ENCODE results near the gene MYO18A.
"Not testable (repeated sequence)": the region's sequence is repeated elsewhere in the genome, so short reads cannot be mapped to it uniquely, and the experiment has no call there.

The MYO18A gene

GRCh38 chr17:29195465-29196081, 15.4 kb upstream of the MYO18A start:
- no peak for DNase-seq

DNA sequence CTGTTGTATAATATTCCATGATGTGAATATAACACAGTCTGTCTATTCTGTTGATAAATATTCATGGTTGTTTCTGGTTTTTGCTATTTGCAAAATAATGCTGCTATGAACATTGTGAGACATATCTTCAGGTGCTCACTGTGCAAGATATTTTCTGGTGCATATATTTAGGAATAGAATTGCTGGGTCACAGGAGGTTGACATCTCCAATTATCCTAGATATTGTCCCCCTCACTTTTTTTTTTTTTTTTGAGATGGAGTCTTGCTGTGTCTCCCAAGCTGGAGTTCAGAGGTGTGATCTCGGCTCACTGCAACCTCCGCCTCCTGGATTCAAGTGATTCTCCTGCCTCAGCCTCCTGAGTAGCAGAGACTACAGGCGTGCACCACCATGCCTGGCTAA, 14.5 kb upstream of the MYO18A start:
- DNase-seq = no peak

- DNase-seq = no peak
Observed at GRCh38 chr17:29193146-29193545, 12.9 kb upstream of the MYO18A start.

DNA sequence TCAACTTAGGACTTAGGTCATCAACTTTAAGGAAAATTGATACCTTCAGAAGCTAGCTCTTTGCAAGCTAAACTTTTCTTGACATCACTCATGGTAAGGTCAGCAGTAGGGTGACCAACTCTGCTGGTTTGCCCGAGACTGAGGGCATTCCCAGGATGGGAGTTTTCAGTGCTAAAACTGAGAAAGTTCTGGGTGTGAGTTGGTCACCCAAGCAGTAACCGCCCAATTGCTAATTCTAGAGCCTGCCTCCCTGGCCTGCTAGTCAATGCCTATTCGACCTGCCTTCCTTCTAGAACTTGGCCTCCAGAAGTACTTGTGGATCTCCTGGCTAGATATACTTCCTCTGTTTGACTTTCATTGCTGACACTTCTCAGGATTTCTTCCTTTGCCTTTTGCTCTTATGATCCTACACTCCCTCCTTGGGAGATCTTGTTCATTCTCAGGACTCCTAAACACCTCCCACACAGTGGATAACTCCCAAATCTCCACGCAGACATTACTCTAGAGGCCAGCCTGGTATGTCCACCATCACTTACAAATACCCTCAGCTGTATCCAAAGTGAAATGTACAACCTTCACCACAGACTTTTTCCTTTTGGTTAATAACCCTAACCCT, 10.5 kb upstream of the MYO18A start:
- DNase-seq = no peak

GRCh38 chr17:29190039-29190438, 9.8 kb upstream of the MYO18A start:
- DNase-seq = no peak

GRCh38 chr17:29189355-29189754, 9.2 kb upstream of the MYO18A start:
- no peak for DNase-seq

- DNase-seq = no peak
Observed at GRCh38 chr17:29181226-29181625, 1.0 kb upstream of the MYO18A start.

GRCh38 chr17:29180788-29181160, 576 bp upstream of the MYO18A start:
- DNase-seq = no peak

- peak in 1 of 2 experiments; percentile 5 for DNase-seq
Observed at GRCh38 chr17:29179232-29180033, 765 bp downstream of the MYO18A start.

GRCh38 chr17:29178750-29179231, 1.4 kb downstream of the MYO18A start:
- DNase-seq = no peak

DNA sequence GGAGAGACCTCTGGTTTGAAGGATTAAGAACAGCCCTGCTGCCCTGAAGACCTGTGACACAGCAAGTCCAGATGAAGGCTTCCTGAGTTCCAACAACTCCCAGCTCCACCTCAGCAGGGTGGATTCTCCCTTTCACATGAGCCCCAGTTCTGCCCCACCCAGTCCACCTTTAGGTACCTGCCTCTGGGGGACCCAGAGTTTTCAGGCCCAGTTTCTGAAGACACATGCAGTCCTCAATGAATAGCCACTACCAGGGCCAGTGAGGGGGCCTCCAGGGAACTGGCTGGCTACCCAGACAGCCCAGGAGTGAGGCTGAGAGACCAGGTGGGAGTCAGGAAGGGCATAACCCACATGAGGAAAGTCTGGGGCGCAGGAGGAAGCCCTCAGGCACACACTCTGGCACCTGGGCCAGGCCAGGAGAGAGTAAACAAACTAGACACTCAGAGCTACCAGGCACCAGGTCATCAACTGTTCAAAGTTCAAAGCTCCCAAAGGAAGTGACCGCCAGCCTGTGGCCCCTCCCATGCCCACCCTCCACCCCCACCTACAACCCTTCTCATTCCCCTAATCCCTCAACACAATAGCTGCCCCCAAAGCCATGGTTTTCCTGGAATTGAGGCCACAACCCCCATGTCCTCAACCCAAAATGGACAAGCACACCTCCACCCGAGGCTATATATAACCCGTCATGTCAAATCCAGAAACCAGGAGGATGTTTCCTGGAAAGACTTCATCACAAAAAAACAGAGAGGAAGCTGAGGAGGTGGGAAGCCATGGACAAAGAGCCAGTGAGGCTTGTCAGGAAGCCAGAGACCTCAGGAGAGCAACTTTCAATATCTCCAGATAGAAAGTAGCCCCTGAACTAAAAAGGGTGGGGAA, 2.1 kb downstream of the MYO18A start:
- DNase-seq = no peak

DNA sequence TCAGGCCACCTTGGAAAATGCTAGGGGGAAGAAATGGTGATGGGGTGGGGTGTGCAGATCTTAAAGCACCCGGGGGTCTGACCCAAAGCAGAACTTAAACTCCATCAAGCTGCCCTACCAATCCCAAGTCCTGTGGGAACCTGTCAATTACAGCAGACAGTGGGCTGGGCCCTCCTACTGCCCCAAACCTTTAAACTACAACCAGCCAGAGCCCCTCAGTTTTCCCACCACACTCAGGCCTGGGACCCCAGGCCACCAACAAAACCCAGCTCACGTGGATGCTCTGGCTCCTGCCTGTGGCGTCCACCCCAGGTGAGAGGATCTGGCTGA, 2.7 kb downstream of the MYO18A start:
- DNase-seq = no peak

DNA sequence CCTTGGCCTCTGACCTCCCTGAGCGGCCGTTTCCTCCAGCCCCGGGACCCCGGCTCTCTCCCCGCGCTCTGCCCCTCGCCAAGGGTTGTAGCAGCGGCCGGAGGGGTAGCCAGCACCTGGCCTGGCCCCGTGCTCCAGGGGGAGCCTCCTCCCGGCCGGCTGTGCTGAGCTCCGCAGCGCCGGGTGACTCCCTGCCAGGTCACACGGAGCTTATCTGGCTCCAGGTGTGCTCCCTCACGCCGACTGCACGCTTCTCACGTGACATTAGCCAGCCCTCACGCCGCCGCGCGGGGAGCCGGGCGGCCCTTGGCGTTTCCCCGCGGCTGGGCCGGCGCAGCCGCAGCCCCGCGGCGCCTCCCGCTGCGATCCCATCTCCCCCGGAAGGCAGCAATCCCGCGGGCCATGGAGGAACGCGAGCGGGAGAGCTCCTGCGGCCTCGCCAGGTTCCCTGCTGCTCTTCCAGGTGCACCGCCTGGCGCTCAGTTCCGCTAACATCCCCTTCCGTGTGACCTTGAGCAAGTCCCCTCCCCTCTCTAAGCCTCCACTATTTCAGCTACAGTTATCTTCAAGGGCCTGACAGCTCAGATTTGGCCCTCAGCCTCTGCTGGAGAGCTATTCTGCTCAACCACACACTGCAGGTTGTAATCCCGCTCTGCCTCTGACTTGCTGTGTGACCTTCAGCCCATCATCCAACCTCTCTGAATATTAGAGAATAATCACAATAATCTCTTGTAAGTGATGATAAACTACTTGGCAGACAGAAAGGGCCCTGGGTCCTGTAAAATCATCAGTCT, 3.4 kb downstream of the MYO18A start:
- DNase-seq = peak; percentile 38 to 54

DNA sequence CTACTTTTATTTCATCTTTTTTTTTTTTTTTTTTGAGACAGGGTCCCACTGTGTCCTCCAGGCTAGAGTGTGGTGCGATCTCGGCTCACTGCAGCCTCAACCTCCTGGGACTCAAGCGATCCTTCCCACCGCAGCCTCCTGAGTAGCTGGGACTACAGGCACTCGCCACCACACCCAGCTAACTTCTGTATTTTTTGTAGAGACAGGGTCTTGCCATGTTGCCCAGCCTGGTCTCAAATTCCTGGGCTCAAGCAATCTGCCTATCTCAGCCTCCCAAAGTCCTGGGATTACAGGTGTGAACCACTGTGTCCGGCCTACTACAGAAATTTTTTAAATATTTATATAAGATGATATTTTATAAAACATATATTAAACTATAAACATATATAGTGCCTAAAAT, 4.8 kb downstream of the MYO18A start:
- DNase-seq = no peak

DNA sequence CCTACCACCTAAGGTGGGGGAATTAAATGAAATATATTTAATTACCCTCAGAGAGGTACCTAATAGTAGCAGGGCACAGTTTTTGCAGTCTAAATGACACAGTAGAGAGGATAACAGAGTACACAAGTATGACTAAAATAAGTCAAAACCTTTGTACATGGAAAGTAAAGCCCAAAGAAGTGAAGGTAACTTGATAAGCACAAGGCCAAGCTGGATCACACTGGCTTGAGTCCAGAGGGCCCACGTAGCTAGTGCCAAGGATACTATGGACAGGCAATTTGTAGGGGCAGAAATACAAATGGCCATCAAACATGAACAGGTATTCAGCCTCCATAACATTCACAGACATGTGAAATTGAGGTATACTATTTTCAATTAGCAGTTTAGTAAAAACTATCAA, 7.6 kb downstream of the MYO18A start:
- no peak for DNase-seq

GRCh38 chr17:29170682-29171081, 9.5 kb downstream of the MYO18A start:
- DNase-seq = no peak

- no peak for DNase-seq
Observed at GRCh38 chr17:29169806-29170591, 10.2 kb downstream of the MYO18A start.

DNA sequence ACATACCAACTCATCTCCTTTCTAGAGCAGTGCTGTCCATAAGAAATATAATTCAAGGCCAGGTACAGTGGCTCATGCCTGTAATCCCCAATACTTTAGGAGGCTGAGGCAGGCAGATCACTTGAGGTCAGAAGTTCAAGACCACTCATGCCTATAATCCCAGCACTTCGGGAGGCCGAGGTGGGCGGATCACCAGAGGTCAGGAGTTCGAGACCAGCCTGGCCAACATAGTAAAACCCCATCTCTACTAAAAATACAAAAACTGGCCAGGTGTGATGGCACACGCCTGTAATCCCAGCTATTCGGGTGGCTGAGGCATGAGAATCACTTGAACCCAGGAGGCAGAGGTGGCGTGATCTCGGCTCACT, 11.5 kb downstream of the MYO18A start:
- not testable (repeated sequence) for DNase-seq

DNA sequence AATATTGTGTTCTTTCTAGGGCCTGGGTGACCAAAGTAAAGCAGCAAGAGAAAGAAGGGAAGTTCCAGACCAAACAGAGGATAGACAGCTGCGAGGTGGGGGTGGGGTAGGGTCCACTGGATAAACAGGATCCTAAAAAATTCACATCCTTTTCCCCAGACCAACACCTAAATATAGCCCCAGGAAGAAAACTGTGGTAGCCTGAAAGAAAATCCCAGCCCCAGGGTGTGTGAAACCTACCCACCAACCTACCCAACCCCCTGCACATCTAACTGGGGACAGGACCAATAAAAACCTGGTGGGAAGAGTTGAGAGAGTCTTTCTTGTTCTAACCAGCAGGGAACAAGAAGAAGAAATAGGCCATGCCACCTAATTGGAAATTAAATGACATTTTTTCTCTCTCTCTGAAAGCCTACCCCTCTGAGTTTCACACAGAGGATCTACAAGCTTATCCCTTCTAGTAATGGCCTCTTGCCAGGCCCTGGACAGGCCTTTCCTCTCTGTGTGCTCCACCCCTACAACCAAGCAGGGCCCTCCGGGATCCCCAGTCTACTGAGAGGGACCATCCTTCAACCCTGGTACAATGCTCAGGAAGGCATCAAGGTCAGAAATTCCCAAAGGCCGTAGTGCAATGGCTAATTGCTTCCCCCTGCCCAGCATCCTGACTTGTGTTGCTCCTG, 12.0 kb downstream of the MYO18A start:
- DNase-seq = no peak

GRCh38 chr17:29167393-29168078, 12.7 kb downstream of the MYO18A start:
- no peak for DNase-seq

Measured in NCI-H1930 (cell line).